Measurements from ENCODE around the gene SETBP1.

The SETBP1 gene

DNA sequence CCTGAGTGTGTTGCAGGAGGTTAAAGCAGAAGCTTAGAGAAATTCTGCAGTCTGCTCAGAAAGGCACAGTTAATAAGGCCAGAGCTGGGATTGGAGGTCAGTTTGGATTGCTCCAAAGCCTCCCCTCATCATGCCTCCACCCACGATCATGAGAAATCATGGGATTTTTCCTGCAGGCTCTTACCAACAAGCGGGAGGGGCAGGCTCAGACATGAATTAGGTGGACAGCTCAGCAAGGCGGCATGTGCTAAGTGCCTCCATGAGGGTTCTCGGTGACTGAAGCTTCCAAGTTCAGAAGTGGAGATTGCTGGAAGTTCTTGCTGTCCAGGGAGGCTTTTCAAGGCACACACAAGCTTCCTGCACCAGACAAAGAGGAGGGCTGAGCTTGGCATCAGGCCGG is 163.8 kb downstream of the SETBP1 start:
- Histone ChIP-seq H3K36me3 (replicated peaks) (no peaks in the 10 kb centered on the region), H3K27ac (no peak overlapping the region), H3K4me3 (ENCODE audit: low read depth, low read length) (no peak overlapping the region), H3K27me3 (replicated peaks) (no peaks in the 10 kb centered on the region)
- no peak for TF ChIP-seq CTCF (IDR thresholded peaks at IDR 0.05; ENCODE audit: low read depth, low read length, missing control alignments)
- DNase-seq, result no peak
- in situ Hi-C loops (cut with HindIII; ENCODE audit: low pct_ligation_motif_present, low sequenced_read_pairs), result no loop called here

DNA sequence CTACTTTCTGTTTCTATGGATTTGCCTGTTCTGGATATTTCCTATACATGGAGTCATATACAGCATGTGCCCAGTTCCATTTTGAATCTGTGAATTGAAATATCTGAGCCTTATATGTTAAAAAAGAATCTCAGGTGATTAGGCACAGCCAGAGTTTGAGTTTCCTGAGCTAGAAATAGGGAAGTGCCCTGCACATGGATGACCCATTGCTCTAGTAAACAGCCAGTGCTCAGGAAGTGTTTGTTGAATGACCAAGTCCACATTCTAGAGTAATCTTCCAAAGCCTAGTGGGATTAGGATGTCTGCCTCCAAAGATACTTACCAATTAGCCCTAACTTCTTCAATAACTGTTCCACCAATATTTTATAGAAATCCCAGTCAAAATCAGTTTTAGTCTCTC is 165.8 kb downstream of the SETBP1 start:
- Histone ChIP-seq H3K27ac (no peak overlapping the region), H3K27me3 (replicated peaks) (no peaks in the 10 kb centered on the region), H3K36me3 (replicated peaks) (no peaks in the 10 kb centered on the region), H3K4me3 (ENCODE audit: low read depth, low read length) (no peak overlapping the region)
- no peak for DNase-seq
- in situ Hi-C loops (cut with HindIII; ENCODE audit: low pct_ligation_motif_present, low sequenced_read_pairs), result no loop called here
- no peak for TF ChIP-seq CTCF (IDR thresholded peaks at IDR 0.05; ENCODE audit: low read depth, low read length, missing control alignments)

DNA sequence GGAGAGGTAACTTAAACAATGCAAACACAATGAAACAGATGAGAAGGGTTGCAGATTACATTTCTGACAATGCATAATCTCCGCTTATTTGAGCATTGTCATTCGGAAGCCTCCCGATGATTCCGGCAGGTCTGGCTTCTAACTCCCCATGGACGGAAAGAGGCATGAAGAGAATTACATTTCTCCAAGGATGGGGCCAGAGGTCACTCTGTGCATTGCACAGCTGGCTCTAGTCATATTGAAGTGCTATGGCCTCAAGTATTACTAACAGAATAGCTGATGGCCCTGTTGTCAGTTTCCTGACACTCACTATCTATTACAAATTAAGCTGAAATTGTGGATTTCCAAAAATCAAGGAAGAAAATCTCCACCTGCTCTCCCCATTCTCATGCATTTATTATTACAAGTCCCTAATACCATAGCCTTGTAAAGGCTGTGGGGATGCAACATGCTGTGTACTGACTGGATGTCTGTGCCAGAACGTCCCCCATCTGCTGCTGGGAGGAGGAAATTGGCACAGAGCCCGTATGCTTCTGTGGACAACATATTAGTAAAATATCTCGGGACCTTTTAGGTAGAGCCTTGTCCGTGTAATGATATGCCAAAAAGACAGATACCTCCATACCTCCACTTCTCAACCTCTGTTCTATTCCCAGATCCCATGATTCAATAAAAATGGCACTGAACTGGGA is 168.1 kb downstream of the SETBP1 start:
- H3K36me3 ChIP-seq (replicated peaks), result no peaks in the 10 kb centered on the region
- H3K4me3 ChIP-seq (ENCODE audit: low read depth, low read length), result no peak overlapping the region
- no peak overlapping the region for H3K27ac ChIP-seq
- TF ChIP-seq CTCF (IDR thresholded peaks at IDR 0.05; ENCODE audit: low read depth, low read length, missing control alignments), result no peak
- in situ Hi-C loops (cut with HindIII; ENCODE audit: low pct_ligation_motif_present, low sequenced_read_pairs), result no loop called here
- DNase-seq, result no peak
- H3K27me3 ChIP-seq (replicated peaks), result no peaks in the 10 kb centered on the region

- no peak overlapping the region for H3K27ac ChIP-seq
- no peak for TF ChIP-seq CTCF (IDR thresholded peaks at IDR 0.05; ENCODE audit: low read depth, low read length, missing control alignments)
- H3K27me3 ChIP-seq (replicated peaks), result no peaks in the 10 kb centered on the region
- H3K36me3 ChIP-seq (replicated peaks), result no peaks in the 10 kb centered on the region
- in situ Hi-C loops (cut with HindIII; ENCODE audit: low pct_ligation_motif_present, low sequenced_read_pairs), result no loop called here
- H3K4me3 ChIP-seq (ENCODE audit: low read depth, low read length), result no peak overlapping the region
- no peak for DNase-seq
Measured at GRCh38 chr18:44849361-44849760, 168.7 kb downstream of the SETBP1 start.

DNA sequence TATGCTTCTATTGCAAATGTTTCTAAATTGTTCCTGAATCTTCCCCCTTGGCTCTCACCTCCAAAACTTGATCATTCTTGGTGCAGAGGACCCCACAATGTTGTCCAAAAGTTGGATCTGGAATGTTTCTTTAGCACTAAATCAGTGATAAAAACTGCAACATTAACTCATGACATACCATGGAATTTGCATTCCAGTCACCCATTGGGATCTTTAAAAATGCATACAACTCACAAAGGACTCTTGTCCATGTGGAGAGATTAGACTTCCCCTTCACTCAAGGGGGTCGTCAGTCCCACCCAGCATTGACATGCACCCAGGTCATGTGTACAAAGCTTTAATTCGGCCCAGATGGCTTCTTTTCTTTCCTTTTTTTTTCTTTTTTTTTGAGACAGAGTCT is 169.3 kb downstream of the SETBP1 start:
- Histone ChIP-seq H3K36me3 (replicated peaks) (no peaks in the 10 kb centered on the region), H3K27ac (no peak overlapping the region), H3K27me3 (replicated peaks) (no peaks in the 10 kb centered on the region), H3K4me3 (ENCODE audit: low read depth, low read length) (no peak overlapping the region)
- in situ Hi-C loops (cut with HindIII; ENCODE audit: low pct_ligation_motif_present, low sequenced_read_pairs), result no loop called here
- no peak for DNase-seq
- no peak for TF ChIP-seq CTCF (IDR thresholded peaks at IDR 0.05; ENCODE audit: low read depth, low read length, missing control alignments)
